Measurements from ENCODE around the gene SPATC1L.

GRCh38 chr21:46205166-46205565 lies 20.9 kb upstream of the SPATC1L start:
- TF ChIP-seq CTCF (IDR thresholded peaks at IDR 0.05): no peak
- TF ChIP-seq POLR2AphosphoS5 (IDR thresholded peaks at IDR 0.05): no peak
- no peak for TF ChIP-seq POLR2A (IDR thresholded peaks at IDR 0.05)
- no peak for TF ChIP-seq EP300 (IDR thresholded peaks at IDR 0.05)

All from upper lobe of left lung (tissue), 4 donors.